Inferior parietal cortex (tissue), 1 donor: ENCODE results near the gene DCAF15.

ENCODE experiments used
- DNase-seq: peaks from one replicate; pipeline ENCODE4 v3.0.0-alpha.2; 2016; ENCODE audit errors: extremely low spot score

The DCAF15 gene

GRCh38 chr19:13995017-13995728 is 42.9 kb downstream of the DCAF15 start:
- peak; percentile 27 for DNase-seq

GRCh38 chr19:13995878-13996765 is 43.8 kb downstream of the DCAF15 start:
- DNase-seq = no peak

- no peak for DNase-seq
These were observed 44.8 kb downstream of the DCAF15 start for GRCh38 chr19:13996928-13997630.

- DNase-seq = no peak
These were observed 45.3 kb downstream of the DCAF15 start for GRCh38 chr19:13997631-13997962.

GRCh38 chr19:13998426-13998825 is 46.1 kb downstream of the DCAF15 start:
- DNase-seq = no peak

GRCh38 chr19:13999085-13999484 is 46.8 kb downstream of the DCAF15 start:
- DNase-seq = no peak

- no peak for DNase-seq
These were observed 48.5 kb downstream of the DCAF15 start for GRCh38 chr19:14000691-14001375.

GRCh38 chr19:14002571-14003250 is 50.4 kb downstream of the DCAF15 start:
- DNase-seq = no peak

GRCh38 chr19:14003251-14004055 is 51.1 kb downstream of the DCAF15 start:
- DNase-seq = no peak

- peak; percentile 63 for DNase-seq
These were observed 52.5 kb downstream of the DCAF15 start for GRCh38 chr19:14004619-14005348.

GRCh38 chr19:14005349-14006084 is 53.2 kb downstream of the DCAF15 start:
- peak; percentile 33 for DNase-seq

GRCh38 chr19:14006085-14006765 is 53.9 kb downstream of the DCAF15 start, which contains the start of gene RFX1:
TSS of gene RFX1 (minus strand) at chr19:14006320. CDS start at chr19:13993843, 12,477 bp downstream.
- DNase-seq = peak; percentile 100

GRCh38 chr19:14006766-14007562 is 54.7 kb downstream of the DCAF15 start:
- no peak for DNase-seq
